OCI-LY1 (cell line): ENCODE results near the gene FOXA1.

Experiments used
- CTCF ChIP-seq: fragments of 200-600 bp; sonication (generic), shearing (Covaris generic); IDR thresholded peaks from 2 replicates; pipeline ENCODE4 v1.5.1; 2017; ENCODE audit warnings: mild to moderate bottlenecking, antibody characterized with exemption, low read length, moderate library complexity, mixed read lengths
- EZH2 ChIP-seq: fragments of 200-600 bp; sonication (generic), shearing (Covaris generic); IDR thresholded peaks from 2 replicates; pipeline ENCODE4 v1.8.0; 2017; ENCODE audit warnings: borderline replicate concordance, mixed run types, mild to moderate bottlenecking, antibody characterized with exemption, low read length, moderate library complexity, mixed read lengths

GRCh38 chr14:37583358-37584210 is 11.5 kb downstream of the FOXA1 start:
- TF ChIP-seq EZH2, result no peak
- no peak for TF ChIP-seq CTCF
